Suprapubic skin (tissue), 4 donors: ENCODE measurements around the gene SMAP2. TPM values are rescaled to one million over a fixed set of nuclear protein-coding genes. Genes with fewer than 3 reads are reported as not detected.
A peak's percentile ranks its signal among the peaks of the same experiment; 100 is the strongest.

ENCODE experiments used
- DNase-seq, 2 donors: peaks; one replicate each; pipeline ENCODE4 v3.0.0-alpha.2; 2019; ENCODE audit warnings: low spot score in 2 of 2
- H3K27ac ChIP-seq: fragments of 200-600 bp; sonication (generic); one replicate; pipeline ENCODE4 v1.5.1; 2019
- H3K27me3 ChIP-seq: fragments of 200-600 bp; sonication (generic); one replicate; pipeline ENCODE4 v1.5.1; 2019
- H3K36me3 ChIP-seq: fragments of 200-600 bp; sonication (generic); one replicate; pipeline ENCODE4 v1.5.1; 2019
- H3K4me1 ChIP-seq: fragments of 200-600 bp; sonication (generic); one replicate; pipeline ENCODE4 v1.5.1; 2019
- H3K4me3 ChIP-seq: fragments of 200-600 bp; sonication (generic); one replicate; pipeline ENCODE4 v1.5.1; 2019; ENCODE audit warnings: mild to moderate bottlenecking
- H3K9me3 ChIP-seq: fragments of 200-600 bp; sonication (generic); one replicate; pipeline ENCODE4 v1.5.1; 2019
- CTCF ChIP-seq, 2 donors: fragments of 200-600 bp in 1 of 2; fragments of 450-650 bp in 1 of 2; sonication (generic) in 1 of 2; IDR thresholded peaks; one replicate each; pipeline ENCODE4 v1.5.1; 2016 to 2019; ENCODE audit warnings: antibody characterized with exemption in 2 of 2, mild to moderate bottlenecking in 1 of 2, moderate library complexity in 1 of 2
- EP300 ChIP-seq: sonication (generic); formaldehyde crosslinking; IDR thresholded peaks from one replicate; pipeline ENCODE4 v1.6.1; 2017; ENCODE audit warnings: antibody characterized with exemption
- POLR2A ChIP-seq, 2 donors: fragments of 450-650 bp; IDR thresholded peaks; one replicate each; pipeline ENCODE4 v1.6.1; 2017; ENCODE audit warnings: antibody characterized with exemption in 2 of 2, mild to moderate bottlenecking in 2 of 2, moderate library complexity in 2 of 2
- POLR2AphosphoS5 ChIP-seq, 3 donors: sonication (generic); formaldehyde crosslinking; IDR thresholded peaks; one replicate each; pipeline ENCODE4 v1.6.1; 2017; ENCODE audit warnings: antibody characterized with exemption in 3 of 3
- WGBS: methylation state at CpG from one replicate; pipeline ENCODE4 v1.1.5; 2018; 5-methylcytosine and 5-hydroxymethylcytosine counted together
- total RNA-seq, 4 donors: library from RNA; depleted of rRNA; stranded (reverse); fragments of >200 nt; gene quantifications; one replicate each; pipeline ENCODE4 v1.1.0, GENCODE V29; 2016

Gene SMAP2
- total RNA-seq, 4 donors from 2014 or later: 17.0 to 32.2 (median 28.0) TPM

- 63% methylated on average over 4 of the region's 4 CpGs for WGBS
- H3K9me3 ChIP-seq: no peaks in the 10 kb centered on the region
- H3K36me3 ChIP-seq: no peaks in the 10 kb centered on the region
- DNase-seq: no peak
- H3K4me1 ChIP-seq: peaks cover 18% of the 10 kb centered on the region
- H3K27ac ChIP-seq: no peak overlapping the region
- no peak overlapping the region for H3K4me3 ChIP-seq
- H3K27me3 ChIP-seq: no peaks in the 10 kb centered on the region
- no peak for TF ChIP-seq POLR2AphosphoS5 (IDR thresholded peaks at IDR 0.05)
- TF ChIP-seq CTCF (IDR thresholded peaks at IDR 0.05): no peak
- TF ChIP-seq POLR2A (IDR thresholded peaks at IDR 0.05): no peak
- no peak for TF ChIP-seq EP300
Measured at GRCh38 chr1:40371707-40372258, 1.7 kb upstream of the SMAP2 start.

GRCh38 chr1:40372658-40373322 is 737 bp upstream of the SMAP2 start:
- H3K9me3 ChIP-seq: no peaks in the 10 kb centered on the region
- no peak overlapping the region for H3K27ac ChIP-seq
- DNase-seq: no peak
- H3K27me3 ChIP-seq: no peaks in the 10 kb centered on the region
- peaks cover 18% of the 10 kb centered on the region for H3K4me1 ChIP-seq
- H3K36me3 ChIP-seq: no peaks in the 10 kb centered on the region
- TF ChIP-seq EP300: no peak
- no peak for TF ChIP-seq CTCF (IDR thresholded peaks at IDR 0.05)
- 43% methylated on average over 6 of the region's 6 CpGs for WGBS
- H3K4me3 ChIP-seq: no peak overlapping the region

- peaks cover 24% of the 10 kb centered on the region for H3K4me1 ChIP-seq
- 82% methylated on average over 1 of the region's 1 CpG for WGBS
- no peaks in the 10 kb centered on the region for H3K27me3 ChIP-seq
- no peaks in the 10 kb centered on the region for H3K9me3 ChIP-seq
- H3K4me3 ChIP-seq: no peak overlapping the region
- H3K27ac ChIP-seq: no peak overlapping the region
- no peak for DNase-seq
- TF ChIP-seq POLR2A (IDR thresholded peaks at IDR 0.05) (no peak), CTCF (IDR thresholded peaks at IDR 0.05) (no peak), POLR2AphosphoS5 (IDR thresholded peaks at IDR 0.05) (no peak), EP300 (no peak)
- H3K36me3 ChIP-seq: no peaks in the 10 kb centered on the region
Measured at GRCh38 chr1:40377512-40377911, 4.0 kb downstream of the SMAP2 start.

DNA sequence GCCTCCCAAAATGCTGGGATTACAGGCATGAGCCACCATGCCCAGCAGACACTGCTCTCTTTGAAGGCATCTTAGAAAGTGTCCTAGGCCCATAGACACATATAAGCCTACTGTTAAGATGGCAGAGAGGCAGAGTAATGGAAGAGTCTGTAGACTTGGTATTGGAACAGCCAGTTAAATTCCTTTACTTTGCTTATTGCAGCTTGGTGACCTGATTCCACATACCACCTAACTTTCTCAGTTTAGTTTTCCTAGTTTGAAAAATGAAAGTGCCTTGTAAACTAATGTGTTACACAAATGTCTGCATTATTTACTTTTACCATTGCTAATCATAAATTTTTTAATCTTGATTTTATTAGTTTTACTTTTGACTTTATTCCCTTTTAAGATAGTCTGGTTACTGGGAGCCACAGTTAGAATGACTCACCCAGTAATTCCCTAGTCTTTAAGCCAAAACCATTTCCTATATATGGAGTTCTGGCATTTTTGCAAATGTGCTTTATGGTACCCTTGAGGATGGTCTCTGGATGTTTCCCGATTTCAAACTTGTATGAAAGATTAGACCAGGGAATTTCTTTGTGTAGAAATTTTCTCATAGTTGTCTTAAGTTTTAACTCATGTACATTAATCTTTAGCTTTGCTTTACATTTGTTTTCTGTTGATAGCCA is 6.4 kb downstream of the SMAP2 start:
- Histone ChIP-seq H3K36me3 (no peaks in the 10 kb centered on the region), H3K27ac (no peak overlapping the region), H3K9me3 (no peaks in the 10 kb centered on the region), H3K27me3 (no peaks in the 10 kb centered on the region), H3K4me1 (peaks cover 18% of the 10 kb centered on the region), H3K4me3 (no peak overlapping the region)
- 21% methylated on average over 1 of the region's 1 CpG for WGBS
- no peak for TF ChIP-seq EP300
- no peak for TF ChIP-seq POLR2AphosphoS5 (IDR thresholded peaks at IDR 0.05)
- no peak for TF ChIP-seq POLR2A (IDR thresholded peaks at IDR 0.05)
- no peak for TF ChIP-seq CTCF (IDR thresholded peaks at IDR 0.05)
- DNase-seq: no peak

- no peak overlapping the region for H3K4me3 ChIP-seq
- H3K27ac ChIP-seq: peak overlapping the region; percentile 19
- no peaks in the 10 kb centered on the region for H3K36me3 ChIP-seq
- no peaks in the 10 kb centered on the region for H3K27me3 ChIP-seq
- no peaks in the 10 kb centered on the region for H3K9me3 ChIP-seq
- no peak for TF ChIP-seq POLR2A (IDR thresholded peaks at IDR 0.05)
- DNase-seq: no peak
- 94% methylated on average over 4 of the region's 4 CpGs for WGBS
- peaks cover 10% of the 10 kb centered on the region for H3K4me1 ChIP-seq
Measured at GRCh38 chr1:40380817-40381216, 7.3 kb downstream of the SMAP2 start.
